NAMALWA (cell line): ENCODE results near the gene PLA2G2F.

Source experiments
- DNase-seq: peaks from one replicate; pipeline ENCODE4 v3.0.0-alpha.2; 2015; ENCODE audit warnings: low spot score

The PLA2G2F gene, protein sequence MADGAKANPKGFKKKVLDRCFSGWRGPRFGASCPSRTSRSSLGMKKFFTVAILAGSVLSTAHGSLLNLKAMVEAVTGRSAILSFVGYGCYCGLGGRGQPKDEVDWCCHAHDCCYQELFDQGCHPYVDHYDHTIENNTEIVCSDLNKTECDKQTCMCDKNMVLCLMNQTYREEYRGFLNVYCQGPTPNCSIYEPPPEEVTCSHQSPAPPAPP

DNA sequence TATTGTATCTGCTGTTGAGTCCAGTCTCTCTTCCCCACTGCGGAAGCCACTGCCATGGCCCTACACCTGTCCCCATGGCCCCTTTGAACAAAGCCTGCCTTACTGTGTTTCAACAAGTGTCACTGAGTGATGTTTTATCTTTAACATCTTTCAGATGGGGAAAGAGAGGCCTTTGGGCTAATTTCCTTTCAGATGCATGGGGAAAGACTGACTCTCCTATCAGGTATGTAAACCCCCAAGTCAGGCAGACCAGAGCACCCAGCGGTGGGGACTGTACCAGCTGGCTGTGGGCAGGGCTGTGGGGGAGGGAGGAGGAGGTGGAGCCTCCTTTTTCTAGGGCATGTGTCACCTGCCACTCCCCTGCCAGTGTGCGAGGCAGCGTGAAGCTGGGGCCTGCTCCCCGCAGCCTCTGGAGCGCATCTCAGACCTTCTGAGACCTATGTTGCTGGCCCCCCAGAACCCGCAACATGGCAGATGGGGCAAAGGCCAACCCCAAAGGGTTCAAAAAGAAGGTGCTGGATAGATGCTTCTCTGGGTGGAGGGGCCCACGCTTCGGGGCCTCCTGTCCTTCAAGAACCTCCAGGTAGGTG, at the start of gene PLA2G2F:
TSS of gene PLA2G2F (plus strand) at position 363 of the 590 bp plus-strand sequence. CDS start at position 468, 105 bp downstream.
- DNase-seq: no peak

DNA sequence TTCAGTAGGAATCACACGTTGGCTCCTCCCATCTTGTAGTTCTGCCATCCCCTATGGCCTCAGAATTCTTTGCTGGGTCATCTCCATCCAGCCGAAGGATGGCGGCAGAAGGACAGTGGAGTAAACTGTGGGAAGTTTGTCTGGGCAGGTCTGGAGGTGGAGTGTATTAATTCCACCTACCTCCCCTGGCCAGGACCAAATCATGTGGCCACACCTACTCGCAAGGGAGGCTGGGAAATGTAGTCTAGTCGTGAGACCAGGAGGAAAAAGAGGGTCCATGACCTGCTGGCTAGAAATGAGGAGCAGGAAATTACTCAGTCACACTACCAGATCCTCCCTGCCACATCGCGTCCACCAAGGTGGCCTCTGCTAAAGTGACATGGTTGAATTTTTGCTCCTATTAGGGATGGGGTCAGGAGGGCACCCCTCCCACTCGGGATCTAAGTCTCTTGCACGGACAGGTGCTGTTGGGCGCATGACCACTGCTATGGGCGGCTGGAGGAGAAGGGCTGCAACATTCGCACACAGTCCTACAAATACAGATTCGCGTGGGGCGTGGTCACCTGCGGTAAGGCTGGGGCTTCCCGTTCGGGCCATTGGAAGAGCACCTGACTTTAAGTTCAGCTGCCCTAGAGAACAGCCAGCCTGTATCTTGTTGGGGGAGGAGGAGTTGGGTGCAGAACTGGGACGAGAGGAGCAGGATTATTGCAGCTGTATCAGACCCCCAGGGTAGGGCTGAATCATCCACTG, 49.6 kb upstream of the PLA2G2F start:
- peak; percentile 23 for DNase-seq

DNA sequence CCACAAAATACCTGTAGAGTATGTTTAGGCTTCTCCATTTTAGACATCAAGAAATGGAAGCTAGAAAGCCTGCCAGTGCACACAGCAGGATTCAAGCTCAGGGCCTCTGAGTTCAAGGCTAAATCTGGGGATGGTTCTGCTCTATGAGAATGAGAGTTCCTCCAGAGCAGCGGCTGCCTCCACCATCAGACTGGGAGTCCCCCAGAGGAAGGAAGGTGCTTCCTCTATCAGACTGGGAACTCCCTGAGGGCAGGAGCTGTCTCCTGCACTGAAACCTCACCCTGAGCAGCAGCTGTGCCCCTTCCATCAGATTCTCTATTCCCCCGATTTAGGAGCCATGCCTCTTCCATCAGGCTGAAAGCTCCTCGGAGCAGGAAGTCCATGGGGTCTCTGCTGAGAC, 49.0 kb upstream of the PLA2G2F start:
- DNase-seq: no peak

DNA sequence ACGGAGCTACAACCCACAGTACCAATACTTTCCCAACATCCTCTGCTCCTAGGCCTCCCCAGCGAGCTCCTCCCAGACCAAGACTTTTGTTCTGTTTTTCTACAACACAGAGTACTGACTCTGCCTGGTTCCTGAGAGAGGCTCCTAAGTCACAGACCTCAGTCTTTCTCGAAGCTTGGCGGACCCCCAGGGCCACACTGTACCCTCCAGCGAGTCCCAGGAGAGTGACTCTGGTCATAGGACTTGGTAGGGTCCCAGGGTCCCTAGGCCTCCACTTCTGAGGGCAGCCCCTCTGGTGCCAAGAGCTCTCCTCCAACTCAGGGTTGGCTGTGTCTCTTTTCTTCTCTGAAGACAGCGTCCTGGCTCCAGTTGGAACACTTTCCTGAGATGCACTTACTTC, 48.5 kb upstream of the PLA2G2F start:
- DNase-seq: no peak

DNA sequence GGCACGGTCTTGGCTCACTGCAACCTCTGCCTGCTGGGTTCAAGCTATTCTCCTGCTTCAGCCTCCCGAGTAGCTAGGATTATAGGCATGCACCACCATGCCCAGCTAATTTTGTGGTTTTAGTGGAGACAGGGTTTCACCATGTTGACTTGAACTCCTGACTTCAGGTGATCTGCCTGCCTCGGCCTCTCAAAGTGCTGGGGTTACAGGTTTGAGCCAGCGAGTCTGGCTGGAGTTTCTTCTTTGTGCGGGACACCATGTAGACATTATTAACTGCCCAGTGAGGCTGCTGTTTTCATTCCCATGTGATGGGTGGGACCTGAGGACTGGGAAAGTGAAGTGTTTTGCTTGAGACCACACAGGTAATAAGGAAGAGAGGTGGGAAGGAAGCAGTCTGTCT, 45.8 kb upstream of the PLA2G2F start:
- no peak for DNase-seq

DNA sequence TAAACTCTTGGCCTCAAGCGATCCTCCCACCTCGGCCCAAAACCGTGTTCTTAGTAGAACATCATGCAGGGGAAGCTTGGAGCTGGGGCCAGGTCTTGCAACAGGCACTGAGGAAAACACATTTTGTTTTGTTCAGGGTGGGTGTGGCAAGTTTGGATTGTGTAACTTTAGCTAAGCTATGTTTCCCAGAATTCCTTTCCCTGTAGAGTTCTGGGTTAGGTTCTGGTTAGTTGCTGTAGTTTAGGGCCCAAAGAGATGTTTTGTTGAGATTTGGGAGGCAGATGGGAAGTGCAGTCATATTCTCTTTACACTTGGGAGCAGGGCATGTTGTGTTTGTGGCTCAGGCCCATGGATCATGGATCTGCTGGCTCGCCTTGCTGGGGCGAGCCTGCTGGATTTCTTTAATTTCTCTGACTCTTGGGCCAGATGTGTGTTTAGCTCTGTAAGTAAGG, 45.2 kb upstream of the PLA2G2F start:
- DNase-seq: no peak

DNA sequence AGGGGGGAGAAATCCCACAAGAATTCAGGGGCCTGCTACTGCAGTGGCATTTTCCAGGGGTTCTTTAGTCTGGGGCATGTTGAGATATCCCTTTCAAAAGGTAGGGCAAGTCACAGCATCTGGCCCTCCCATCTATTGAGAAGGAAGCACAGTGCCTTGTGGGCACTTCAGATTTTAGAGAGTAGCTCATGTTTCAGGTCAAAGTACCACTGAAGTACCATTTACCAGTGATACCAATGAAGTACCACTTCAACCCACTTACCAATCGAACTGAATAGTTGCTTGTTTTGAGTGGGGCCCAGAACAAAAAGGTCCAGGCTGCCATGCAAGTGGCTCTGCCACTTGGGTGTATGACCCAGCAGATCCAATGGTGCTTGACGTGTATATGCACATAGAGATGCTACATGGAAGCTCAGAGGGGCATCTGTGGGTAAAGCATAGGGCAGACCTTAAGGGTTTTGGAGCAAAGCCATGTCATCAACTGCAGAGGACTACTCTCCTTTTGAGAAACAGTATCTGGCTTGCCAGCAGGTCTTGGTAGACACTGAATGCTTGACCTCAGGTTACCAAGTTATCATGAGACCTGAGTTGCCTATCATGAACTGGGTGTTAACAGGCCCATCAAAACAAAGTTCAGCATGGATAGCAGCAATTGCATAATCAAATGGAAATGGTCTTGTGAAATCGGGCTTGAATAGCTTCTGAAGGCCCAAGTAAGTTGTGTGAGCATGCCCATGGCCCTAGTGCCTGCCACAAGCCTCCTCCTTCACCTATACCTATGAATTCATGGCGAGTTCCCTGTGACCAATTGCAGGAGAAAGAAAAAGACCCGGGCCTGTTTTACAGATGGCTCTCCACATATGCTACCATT, 43.3 kb upstream of the PLA2G2F start:
- DNase-seq: no peak

DNA sequence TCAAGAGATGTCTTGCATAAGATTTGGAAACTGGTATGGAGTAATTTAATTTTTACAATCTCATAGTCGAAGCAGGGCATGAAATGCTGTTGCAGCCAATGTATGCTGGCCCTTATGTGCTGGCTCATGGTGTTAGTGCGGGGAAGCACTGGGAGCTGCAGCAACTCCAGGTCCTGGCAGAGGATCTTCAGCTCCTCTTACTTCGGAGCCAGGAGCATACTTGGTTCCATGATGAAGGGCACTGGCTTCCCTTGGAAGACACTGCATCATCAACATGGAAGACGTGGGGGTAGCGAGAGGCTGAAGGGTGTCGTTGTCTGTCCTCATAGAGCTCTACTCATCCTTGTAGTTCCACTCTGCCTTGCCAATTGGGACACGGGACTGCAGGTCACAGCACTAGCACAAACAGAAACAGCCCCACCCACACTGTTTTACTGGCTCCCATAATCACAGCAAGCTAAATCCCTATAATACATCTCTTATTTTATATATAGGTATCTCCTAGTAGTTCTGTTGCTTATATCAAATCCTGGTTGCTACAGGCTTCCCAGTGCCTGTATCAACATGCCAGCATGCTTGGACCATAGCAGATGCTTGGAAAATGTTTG, 42.2 kb upstream of the PLA2G2F start:
- no peak for DNase-seq

DNA sequence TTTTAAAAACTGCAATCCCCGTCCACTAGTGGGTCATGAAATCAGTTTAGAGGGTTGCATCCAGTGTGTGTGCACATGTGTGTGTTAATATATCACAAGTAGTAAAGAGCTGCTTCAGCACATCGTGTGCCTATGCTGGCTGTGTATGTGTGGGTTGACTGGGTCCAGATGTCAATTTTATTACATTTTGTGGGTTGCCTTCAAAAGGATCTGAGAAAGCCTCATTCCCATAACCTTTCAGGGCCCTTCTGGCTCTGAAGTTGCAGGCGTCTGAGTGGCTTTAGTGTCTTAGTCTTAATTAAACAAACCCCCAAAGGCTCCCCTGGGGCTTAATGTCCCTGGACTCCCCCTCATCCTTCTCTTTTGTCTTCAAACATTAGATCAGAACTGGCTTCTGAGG, 39.6 kb upstream of the PLA2G2F start:
- DNase-seq: no peak

DNA sequence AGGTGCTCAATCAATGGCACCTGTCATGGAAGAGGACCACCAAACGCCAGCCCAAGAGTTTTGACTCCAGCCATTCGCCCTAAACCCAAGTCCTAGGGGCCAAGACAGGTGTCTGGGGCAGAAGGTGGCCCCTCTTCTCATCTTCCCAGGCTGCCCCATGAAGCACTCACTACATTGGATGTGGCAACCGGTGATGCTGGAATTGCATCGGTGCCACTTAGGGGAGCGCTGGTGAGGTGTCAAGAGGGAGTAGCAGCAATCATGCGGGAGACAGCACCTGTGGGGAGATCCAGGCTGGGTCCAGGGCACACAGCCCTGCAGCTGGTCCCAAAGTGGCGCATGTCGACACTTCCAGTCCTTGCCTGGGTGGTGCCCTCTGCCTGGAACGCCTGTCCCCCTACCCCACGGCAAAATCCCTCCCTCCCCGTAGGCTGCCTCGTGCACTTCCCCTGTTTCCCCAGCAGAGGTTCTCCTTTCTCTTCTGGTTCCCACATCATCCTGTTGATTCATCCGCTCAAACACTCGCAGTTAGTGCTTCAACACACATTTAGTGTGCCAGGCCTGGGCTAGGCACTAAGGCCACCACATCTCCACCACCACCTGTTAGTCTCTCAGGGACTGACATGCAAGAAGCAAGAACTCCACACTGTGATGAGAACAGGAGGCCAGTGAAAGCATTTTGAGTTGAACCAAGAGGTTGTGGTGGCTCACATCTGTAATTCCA, 38.3 kb upstream of the PLA2G2F start:
- peak; percentile 57 for DNase-seq

DNA sequence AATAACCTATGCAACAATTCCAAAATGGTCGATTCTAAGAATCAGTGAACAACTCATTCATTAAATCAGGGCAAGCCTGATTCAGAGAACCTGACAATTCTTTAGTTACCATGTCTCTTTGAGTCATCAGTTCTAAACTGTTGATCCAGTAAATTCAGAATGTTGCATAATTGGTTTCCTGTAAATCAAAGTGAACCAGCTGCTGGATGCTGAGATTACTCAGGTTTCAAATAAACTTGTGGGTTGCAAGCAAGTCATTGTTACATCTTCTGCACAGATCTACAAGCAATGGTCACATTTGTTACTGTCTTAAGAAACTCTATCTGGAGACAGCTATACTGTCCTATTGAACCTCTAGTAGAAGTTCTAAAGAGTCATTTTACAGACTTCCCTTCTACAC, 36.2 kb upstream of the PLA2G2F start:
- no peak for DNase-seq

DNA sequence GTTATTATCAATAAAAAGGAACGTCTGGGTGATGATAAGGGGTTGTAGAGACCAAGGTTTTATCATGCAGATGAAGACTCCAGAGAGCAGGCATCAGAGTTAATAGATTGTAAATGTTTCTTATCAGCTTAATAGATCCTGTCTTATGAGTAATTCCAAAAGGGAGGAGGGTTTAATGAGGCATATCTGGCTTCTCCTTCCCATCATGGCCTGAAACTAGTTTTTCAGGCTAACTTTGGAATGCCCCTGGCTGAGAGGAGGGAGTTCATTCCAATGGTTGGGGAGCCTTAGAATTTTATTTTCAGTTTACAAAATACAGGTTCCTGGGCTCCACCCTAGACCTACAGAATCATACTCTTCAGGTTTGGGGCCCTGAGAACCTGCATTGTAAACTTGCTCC, 33.3 kb upstream of the PLA2G2F start:
- DNase-seq: no peak

DNA sequence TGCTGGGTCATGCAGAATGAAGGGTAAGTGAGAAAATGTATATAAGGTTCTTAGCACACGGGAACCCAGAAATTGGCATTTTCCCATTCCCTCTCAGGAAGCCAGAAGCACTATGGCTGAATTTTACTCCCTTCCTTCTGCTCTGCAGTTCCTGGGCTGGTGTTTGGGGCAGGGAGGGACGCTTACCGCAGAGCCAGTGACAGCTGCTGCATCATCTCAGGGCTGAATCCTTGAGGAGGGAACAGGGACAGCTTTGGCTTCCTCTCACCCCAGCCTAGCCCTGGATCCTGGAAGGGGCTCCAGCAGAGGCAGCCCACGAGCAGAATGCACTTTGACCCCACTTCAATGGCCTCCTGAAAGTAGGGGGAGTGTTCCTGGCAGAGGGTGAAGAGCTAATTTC, 31.8 kb upstream of the PLA2G2F start:
- DNase-seq: no peak

DNA sequence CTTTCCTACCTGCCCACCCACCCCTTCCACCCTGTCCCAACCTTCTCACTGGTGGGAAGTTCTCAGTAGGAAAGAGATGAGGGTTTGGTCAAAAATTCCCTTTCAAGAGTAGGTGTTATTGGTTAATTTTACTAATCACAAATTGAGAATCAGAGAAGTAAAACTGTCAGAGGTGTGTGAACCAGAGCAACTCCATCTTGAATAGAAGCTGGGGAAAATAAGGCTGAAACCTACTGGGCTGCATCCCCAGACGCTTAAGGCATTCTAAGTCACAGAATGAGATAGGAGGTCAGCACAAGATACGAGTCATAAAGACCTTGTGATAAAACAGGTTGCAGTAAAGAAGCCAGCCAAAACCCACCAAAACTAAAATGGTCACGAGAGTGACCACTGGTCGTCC, 31.3 kb upstream of the PLA2G2F start:
- no peak for DNase-seq

DNA sequence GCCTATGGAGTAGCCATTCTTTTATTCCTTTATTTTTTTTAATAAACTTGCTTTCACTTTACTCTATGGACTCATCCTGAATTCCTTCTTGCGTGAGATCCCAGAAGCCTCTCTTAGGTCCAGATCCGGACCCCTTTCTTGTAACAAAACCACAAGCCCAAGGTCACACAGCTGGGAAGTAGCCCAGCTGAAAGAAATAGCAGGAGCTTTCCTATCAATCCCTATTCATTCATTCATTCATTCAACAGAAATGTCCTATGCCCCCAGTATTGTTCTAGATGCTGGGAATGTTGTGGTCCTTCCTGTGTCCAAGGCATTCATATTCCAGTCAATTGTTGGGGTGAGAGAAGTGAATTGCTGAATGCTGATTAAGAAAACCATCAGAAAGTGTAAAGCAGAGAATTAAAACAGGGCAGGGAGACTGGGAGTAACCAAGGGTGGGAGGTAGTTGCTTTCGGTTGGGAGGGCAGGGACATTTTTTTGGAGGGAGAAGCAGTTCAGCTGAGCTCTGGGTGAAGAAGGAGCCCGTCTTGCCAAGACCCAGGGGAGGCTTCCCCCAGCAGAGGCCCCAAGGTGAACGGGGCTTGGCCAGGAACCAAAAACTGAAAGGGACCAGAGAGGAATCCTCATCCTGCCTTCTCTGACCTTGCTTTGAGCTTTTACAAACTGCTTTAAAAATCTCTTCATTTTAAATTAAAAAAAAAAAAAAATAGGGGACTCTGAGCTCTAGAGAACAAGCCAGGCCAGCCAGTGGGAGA, 30.6 kb upstream of the PLA2G2F start:
- no peak for DNase-seq

DNA sequence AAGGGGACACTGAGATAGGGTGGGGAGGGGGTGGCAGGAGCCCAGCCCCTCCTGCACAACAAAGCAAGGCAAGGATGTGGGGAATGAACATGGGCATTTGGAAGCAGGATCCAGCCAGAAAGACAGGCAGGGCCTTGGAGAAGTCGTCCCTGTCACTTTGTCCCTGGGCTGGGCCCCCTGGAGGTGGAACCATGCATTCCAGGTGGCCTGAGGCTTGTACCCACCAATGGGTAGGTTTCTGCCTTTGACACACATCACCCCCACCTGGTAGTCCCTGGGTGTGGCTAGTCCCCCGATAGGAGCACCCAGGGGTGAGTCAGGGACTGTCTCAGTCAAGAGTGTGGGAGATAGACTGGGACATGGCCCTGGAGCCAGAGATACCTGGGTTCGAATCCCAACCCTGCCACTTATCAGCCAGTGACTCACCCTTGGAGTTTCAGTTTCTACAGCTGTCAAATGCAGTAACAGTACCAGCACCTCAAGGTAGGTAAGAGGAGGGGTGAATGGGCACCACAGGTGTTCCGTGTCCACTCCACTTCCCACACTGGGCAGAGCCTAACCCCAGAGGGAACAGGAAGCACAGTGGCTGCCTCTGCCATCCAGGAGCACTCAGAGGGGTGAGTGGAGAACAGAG, 29.8 kb upstream of the PLA2G2F start:
- DNase-seq: no peak

DNA sequence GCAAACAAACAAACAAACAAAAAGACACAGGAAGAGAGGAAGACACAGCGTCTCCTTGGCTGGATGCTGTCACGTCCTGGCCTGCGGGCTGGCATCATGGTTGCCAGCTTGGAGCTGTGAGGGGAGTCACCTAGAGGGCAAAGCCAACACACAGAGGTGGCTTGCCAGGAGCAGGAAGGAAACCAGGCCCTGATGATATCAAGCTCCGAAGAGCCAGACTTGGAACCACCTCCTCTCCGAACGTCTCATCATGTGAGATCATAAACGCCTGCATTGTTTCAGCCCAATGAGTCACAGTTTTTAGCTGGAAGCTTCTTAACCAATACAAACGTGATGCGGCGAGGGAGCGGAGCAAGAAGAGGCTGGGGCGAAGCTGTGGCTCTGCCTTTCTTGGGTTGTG, 28.4 kb upstream of the PLA2G2F start:
- DNase-seq: no peak

DNA sequence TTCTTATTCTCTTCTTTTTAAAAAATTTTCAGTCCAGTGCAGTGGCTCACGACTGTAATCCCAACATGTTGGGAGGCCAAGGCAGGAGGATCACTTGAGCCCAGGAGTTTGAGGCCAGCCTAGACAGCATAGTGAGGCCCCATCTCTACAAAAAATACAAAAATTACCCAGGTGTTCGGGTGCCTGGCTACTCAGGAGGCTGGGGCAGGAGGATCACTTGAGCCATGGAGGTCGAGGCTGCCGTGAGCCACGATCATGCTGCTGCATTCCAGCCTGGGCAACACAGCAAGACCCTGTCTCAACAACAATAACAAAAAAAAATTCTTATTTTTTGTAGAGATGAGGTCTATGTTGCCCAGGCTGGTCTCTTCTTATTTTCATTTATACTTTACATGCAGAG, 27.7 kb upstream of the PLA2G2F start:
- no peak for DNase-seq

DNA sequence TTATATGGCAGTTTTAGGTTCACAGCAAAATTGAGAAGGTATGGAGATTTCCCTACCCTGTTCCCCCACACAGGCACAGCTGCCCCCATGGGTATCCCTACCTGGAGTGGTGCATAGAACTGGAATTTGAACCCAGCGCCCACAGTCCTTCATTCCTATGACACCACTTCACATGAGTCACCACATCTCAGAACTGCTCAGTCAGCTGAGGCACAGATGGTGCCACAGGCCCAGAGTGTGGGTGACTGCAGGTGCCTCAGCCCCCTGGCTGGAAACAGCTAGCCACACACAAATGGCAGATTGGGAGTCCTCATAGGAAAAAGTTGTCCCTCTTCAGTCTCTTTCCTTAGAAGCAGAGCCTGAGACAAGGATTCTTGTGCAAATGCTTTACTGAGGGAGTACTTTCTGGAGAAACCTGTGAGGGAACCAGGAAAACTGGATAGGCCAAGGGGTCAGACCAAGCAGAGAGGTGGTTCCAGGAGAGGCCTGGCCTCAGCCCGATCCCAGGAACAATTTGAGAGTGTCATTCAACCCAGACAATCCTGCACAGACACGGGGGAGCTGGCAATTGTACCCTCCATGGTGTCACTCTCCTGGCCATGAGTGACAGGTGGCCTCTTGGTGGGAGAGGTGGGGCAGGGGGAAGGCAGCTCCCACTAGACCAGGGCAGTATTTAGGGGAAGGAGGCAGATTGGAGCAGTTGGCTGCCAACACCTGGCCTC, 26.7 kb upstream of the PLA2G2F start:
- DNase-seq: no peak
